Activated T-helper 1 cell treated with Interleukin-2 at 50 U/mL for 16 hours (primary cell): Measurements from ENCODE around the gene LRRC10B.

Experiments used
- DNase-seq: peaks from one replicate; pipeline ENCODE4 v3.0.0-alpha.2; 2020; ENCODE audit warnings: low read depth

LRRC10B gene

DNA sequence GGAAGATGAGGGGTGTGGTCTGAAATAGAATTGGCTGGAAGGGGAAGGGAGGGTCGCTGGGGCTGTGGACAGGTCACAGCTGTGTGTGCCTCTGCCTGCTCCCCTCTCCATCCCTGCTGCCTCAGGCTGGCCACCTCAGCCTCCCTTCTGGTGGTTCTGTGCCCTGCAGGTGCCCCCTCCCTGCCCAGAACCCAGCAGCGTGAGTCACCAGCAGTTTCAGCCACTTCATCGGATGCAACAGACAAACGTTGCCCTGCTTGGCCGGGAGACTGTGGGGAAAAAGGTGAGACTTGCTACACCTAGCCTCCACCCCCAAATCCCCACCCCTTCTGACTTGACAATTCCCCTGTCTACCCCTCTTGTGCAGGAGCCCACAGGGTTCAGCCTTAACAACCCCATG lies 21.8 kb upstream of the LRRC10B start:
- no peak for DNase-seq

DNA sequence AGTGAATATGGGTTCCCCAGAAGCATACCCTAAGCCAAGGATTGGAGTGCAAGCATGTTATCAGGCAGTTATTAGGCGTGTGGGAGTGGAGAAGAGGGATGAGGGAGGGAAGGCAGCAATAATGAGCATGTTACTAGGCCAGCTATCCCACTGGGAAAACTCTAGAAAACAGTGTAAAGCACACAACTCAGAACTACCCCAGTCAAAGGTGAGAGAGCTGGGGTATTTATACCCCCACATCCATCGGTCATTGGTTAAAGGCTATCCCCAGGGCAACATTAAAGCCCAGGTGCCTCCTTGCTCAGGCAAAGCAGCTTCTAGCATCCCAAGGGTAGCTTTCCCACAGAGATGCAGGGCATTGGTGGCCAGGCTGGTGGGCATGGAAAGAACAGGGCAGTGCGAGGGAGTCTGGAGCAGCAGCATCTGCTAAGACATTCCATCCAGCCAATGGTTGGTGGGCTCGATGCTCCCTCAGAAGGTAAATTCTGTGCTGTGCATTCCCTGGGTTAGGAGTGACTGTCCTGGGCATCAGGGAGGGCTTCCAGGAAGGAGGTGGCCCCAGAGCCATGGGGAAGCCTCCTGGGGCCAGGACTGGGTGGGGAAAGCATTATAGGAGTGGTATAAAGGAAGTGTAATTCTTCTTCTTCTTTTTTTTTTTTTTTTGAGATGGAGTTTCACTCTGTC lies 21.1 kb upstream of the LRRC10B start:
- no peak for DNase-seq

DNA sequence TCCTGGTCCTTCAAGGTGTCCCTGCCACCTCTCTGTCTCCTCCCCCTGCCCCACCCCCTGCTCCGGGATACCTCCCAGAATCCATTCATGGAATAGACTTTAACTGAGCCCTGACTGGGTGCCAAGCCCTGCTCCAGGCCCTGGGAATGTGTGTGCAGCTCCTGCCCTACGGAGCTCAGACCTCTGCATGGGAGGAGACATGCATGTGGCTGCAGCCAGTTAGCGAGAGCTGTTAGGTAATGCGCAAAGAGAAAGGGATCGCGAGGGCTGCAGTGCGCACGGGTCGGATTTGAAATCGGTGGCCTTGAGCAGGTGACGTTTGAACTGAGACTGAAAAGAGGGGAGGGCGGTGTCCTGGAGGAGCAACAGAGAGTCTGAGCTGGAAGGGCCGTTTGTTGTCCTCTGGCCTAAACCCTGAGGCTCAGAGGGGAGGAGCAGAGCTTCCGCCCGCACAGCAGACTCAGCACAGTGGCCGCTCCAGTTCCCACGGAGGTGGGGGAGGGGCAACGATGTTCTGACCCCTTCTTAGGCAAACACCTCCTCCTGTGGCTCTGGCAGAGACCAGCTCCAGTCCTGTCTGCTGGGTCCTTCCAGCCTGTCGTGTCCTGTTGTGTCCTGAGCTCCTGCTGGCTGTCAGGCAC lies 19.8 kb upstream of the LRRC10B start:
- DNase-seq = no peak

GRCh38 chr11:61489833-61490721 lies 18.5 kb upstream of the LRRC10B start:
- no peak for DNase-seq

- no peak for DNase-seq
These were observed 16.7 kb upstream of the LRRC10B start for GRCh38 chr11:61491736-61492395.

GRCh38 chr11:61494381-61494961 lies 14.1 kb upstream of the LRRC10B start:
- no peak for DNase-seq

DNA sequence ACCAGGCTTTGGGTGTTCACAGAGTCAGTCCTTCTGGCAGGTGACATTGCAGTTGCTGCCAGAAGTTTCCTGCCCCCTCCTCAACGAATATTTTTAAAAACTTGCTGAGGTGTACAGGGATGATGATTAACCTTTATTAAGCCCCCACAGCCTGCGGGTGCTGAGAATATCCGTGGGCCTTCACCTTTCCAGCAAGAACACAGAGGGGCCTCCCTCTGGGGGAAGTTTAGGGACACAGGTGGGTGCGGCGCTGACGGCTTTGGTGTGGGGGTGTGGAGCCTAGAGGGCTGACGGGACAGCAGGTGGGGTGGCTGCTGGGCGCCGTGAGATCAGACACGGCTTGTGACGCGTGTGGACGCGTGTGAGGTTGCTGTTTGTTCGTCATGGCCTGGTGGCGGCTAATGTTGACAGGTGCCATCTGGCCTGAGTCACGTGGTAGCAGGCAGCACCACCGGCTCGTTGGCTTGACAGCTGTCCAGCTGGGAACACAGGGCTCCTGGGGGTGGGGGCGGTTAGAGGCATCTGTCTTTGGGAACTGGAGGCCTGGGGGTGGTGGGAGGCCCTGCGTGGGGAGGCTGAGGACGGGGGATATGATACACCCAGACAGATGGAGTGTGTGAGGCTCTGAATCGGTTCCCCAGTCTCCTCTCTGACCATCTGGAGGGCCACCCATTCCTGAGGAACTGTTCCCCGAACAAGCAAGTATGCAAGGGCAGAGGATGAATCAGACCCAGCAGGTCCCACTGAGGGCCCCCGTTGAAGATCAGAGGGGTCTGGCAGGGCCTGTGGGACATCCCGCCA lies 12.5 kb upstream of the LRRC10B start:
- DNase-seq = no peak

DNA sequence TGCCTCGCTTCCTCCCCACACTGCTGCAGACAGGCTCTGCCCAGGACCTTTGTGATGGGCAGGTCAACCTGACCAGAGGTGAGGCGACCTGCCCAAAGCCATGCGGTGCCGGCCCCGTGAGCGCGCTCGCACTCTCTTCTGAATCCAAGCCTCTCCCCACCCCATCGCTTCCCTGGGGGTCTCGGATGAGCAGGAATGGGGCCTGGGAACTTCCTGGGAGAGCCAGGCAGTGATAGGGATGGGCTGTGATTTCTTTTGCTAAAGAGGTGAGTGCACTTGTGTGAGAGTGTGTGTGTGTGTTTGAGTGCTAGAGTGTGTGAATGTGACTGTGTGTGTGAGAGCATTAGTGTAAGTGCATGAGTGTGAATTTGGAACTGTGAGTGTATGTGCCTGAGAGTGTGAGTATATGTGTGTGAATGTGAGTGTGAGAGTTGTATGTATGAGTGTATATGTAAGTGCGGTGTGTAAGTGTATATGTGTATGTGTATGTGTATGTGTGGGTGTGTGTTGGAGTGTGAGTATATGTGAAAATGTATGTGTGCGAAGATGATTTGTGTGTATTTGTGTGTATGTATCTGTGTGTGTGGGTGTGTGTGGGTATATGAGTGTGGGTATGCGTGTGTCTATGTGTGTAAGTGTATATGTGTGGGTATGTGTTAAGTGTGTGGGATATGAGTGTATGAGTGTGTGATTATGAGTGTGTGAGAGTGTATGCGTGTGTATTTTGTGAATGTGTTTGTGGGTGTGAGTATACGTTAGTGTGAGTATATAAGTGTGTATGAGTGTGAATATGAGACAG lies 11.7 kb upstream of the LRRC10B start:
- DNase-seq = no peak

- DNase-seq = no peak
These were observed 11.1 kb upstream of the LRRC10B start for GRCh38 chr11:61497473-61497872.

GRCh38 chr11:61497876-61498275 lies 10.7 kb upstream of the LRRC10B start:
- no peak for DNase-seq

DNA sequence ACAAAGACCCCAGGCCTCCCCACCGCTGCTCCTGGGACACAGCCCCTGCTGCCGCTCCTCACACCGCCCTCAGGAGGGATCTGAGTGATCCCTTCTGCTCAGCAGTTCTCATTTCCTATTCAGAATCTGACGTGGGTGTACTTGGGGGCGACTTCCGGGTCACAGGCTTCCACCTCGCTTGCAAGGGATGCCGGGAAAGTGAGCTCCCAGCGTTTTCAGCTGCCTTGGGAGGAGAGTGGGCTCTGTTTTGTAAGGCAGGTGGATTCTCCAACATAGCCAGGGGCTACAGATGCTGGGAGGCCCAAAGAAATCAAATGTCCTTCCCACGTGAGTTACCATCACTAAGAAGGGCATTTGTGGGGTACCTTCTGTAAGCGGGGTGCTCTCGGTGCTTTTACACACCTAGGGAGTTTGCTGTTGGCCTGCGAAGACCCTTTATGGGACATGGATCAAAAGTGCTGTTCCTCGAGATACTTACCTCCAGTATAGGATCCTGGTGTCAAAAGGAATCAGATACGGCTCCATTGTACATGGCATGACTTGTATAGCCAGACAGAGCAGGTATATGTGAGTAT lies 9.7 kb upstream of the LRRC10B start:
- DNase-seq = no peak

DNA sequence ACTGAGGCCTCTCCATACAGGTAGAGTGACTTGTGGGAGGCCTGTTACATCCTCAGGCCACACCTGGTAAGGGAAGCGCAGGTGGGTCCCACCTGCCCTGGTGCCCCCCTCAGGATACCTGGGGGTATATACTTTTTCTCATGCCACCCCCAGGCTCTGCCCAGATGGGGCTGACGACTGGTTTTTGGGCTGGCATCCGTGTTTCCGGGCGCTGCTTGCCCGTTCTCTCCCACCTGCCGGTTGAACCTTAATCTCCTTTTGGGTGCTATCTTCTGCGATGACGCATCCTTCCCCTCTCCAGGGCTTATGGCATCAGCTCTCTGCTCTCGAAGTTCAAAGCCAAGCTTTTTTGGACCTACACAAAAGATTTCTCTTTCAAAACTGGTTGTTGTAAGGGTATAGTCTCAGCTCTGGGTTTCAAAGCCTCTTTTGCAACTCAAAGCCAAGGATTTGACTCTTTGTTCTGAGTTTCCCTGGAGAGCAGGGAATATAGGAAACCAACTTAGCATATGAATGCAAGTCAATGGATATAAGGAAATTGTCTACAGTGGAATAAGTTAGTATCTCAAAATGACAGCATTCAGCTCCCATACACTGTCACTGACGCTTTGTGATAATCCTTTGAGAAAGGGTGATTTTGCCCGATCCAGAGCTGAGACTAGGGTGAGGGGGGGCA lies 8.6 kb upstream of the LRRC10B start:
- DNase-seq = no peak

DNA sequence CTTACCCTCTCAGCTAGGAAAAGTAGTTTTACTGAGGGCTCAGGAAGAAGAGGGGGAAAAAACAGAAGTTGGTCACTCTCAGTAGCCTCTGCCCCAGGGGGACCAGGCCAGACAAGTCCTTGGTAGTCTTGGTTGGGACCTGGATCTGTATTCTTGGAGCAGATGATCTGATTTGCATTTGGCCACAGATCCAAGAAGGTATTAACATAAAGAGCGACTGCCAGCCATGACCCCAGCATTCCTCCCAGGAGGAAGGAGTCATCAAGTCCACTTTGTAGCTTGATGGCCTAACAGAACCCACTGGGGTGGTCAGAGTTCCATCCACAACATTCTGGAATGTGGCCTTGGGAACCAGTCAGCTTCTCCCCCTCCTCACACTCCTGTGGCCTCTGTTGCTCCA lies 6.0 kb upstream of the LRRC10B start:
- no peak for DNase-seq

DNA sequence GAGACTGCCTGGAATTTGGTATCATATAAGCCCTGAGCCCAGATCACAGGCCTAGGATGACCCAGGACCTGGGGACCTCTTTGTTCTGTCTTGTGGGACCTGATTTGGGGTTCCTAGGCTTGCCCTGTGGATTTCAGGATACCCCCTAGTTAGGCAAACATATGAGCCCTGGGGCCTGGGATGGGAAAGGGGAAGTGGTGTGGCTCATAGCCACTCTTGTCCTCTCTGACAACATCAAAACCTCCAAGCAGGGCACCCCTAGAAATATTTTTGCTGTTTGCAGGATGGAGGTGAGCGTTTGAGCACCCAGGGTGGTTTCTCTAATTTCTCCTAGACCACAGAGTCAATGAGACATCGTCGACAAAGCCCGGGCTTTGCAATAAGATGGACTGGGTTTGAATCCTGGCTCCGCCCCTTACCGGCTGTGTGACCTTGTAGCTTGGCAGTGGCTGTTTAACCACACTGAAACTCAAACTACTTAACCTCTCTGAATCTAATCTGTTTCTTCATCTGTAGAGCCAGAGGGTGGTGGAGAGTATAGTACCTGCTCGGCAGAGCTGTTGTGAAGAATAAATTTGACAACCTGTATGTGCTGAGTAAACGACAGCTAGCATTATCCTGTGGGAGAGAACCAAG lies 5.3 kb upstream of the LRRC10B start:
- no peak for DNase-seq

- no peak for DNase-seq
These were observed 3.4 kb upstream of the LRRC10B start for GRCh38 chr11:61505106-61505505.

DNA sequence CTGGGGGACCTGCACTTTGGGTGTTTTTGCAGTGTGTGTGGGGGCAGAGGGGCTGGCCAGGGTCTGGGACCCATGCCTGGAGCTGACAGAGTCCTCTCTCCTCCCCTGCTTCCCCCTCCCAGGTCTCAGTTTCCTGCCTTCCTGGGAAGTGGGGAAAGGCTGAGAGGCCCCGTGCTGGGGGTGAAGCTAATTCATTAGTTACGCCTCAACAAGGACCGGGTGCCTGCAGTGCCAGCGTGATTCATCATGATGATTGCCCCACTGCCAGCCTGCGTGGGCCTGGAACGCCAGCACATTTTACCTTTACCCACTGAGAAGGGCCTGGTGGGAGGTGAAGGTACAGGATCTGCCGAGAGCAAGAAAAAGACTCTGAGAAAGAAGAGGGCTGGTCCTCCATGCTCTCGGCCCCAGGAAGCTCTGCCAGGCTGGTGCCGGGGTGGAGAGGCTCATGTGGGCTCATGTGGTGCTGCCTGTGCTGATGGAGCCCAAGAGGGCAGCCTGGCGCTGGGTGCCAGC lies 2.9 kb upstream of the LRRC10B start:
- DNase-seq = no peak

DNA sequence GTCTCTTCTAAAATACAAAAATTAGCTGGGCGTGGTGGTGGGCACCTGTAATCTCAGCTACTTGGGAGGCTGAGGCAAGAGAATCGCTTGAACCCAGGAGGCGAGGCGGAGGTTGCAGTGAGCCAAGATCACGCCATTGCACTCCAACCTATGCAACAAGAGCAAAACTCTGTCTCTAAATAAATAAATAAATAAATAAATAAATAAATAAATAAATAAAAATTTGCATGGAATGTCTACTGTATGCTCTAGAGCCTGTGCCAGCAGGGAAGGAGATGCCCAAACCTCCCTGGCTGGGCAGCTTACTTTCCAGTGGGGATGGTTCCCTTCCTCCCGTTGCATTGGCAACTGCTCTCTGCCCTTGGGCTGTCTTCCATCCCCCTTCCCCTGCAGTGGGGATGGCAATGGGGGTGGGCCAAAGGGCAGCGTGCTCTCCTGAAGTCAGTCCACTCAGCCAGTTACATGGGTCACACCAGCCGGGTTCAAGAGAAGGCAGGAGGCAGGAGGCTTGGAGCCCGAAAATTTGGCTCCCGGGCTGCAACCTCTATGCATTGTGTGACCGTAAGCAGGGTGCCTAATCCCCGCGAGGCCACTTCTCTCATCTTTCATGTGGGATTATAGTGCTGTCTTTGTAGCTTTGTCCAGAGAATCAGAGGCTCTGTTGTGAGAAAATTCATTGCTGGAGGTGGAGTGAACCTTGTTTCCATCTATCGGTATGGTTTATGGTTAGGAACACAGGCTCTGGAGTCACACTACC lies 1.4 kb upstream of the LRRC10B start:
- no peak for DNase-seq
